NCI-H128 (cell line): ENCODE data around the gene VPS50.
"Not testable (repeated sequence)": the region's sequence is repeated elsewhere in the genome, so short reads cannot be mapped to it uniquely, and the experiment has no call there.

ENCODE experiments used
- DNase-seq: peaks from one replicate; lab custom pipeline; 2025; ENCODE audit not compliant: unreplicated experiment; lab: John Stamatoyannopoulos, UW

VPS50 gene

GRCh38 chr7:93239824-93240223 is 7.7 kb downstream of the VPS50 start:
- DNase-seq = no peak

- no peak for DNase-seq
These were observed 9.9 kb downstream of the VPS50 start for GRCh38 chr7:93242106-93242505.

GRCh38 chr7:93245525-93246432 is 13.6 kb downstream of the VPS50 start:
- peak; percentile 22 for DNase-seq

- DNase-seq = no peak
These were observed 17.5 kb downstream of the VPS50 start for GRCh38 chr7:93249491-93250148.

- no peak for DNase-seq
These were observed 26.5 kb downstream of the VPS50 start for GRCh38 chr7:93258661-93259060.

- DNase-seq = no peak
These were observed 30.4 kb downstream of the VPS50 start for GRCh38 chr7:93262535-93262934.

GRCh38 chr7:93265220-93265619 is 33.1 kb downstream of the VPS50 start:
- DNase-seq = no peak

- DNase-seq = no peak
These were observed 47.4 kb downstream of the VPS50 start for GRCh38 chr7:93279541-93279940.

GRCh38 chr7:93284908-93285307 is 52.7 kb downstream of the VPS50 start:
- no peak for DNase-seq

GRCh38 chr7:93293229-93293628 is 61.1 kb downstream of the VPS50 start:
- DNase-seq = no peak

GRCh38 chr7:93298206-93298605 is 66.0 kb downstream of the VPS50 start:
- DNase-seq = no peak

- no peak for DNase-seq
These were observed 66.5 kb downstream of the VPS50 start for GRCh38 chr7:93298671-93299070.

- DNase-seq = no peak
These were observed 69.6 kb downstream of the VPS50 start for GRCh38 chr7:93301736-93302135.

- DNase-seq = no peak
These were observed 75.0 kb downstream of the VPS50 start for GRCh38 chr7:93307131-93307660.

GRCh38 chr7:93307943-93308342 is 75.8 kb downstream of the VPS50 start:
- no peak for DNase-seq

- DNase-seq = no peak
These were observed 78.2 kb downstream of the VPS50 start for GRCh38 chr7:93310346-93310745.

GRCh38 chr7:93314449-93314848 is 82.3 kb downstream of the VPS50 start:
- no peak for DNase-seq

GRCh38 chr7:93315896-93316295 is 83.7 kb downstream of the VPS50 start:
- DNase-seq = no peak

GRCh38 chr7:93316730-93317129 is 84.6 kb downstream of the VPS50 start:
- DNase-seq = no peak

- no peak for DNase-seq
These were observed 88.7 kb downstream of the VPS50 start for GRCh38 chr7:93320887-93321286.

- not testable (repeated sequence) for DNase-seq
These were observed 94.1 kb downstream of the VPS50 start for GRCh38 chr7:93326291-93326690.

- no peak for DNase-seq
These were observed 95.0 kb downstream of the VPS50 start for GRCh38 chr7:93327006-93327633.
